Stimulated activated CD8-positive, alpha-beta memory T cell treated with anti-CD3 and anti-CD28 coated beads, Interleukin-4, amount 100 ng/mL, for 4 hours (primary cell): ENCODE results near the gene PCSK2.
"Not testable (repeated sequence)": the region's sequence is repeated elsewhere in the genome, so short reads cannot be mapped to it uniquely, and the experiment has no call there.

Source experiments
- DNase-seq, 2 donors: peaks; one replicate each; pipeline ENCODE4 v3.0.0-alpha.2; 2020; ENCODE audit warnings: low read depth in 2 of 2, low spot score in 1 of 2

PCSK2 gene, protein sequence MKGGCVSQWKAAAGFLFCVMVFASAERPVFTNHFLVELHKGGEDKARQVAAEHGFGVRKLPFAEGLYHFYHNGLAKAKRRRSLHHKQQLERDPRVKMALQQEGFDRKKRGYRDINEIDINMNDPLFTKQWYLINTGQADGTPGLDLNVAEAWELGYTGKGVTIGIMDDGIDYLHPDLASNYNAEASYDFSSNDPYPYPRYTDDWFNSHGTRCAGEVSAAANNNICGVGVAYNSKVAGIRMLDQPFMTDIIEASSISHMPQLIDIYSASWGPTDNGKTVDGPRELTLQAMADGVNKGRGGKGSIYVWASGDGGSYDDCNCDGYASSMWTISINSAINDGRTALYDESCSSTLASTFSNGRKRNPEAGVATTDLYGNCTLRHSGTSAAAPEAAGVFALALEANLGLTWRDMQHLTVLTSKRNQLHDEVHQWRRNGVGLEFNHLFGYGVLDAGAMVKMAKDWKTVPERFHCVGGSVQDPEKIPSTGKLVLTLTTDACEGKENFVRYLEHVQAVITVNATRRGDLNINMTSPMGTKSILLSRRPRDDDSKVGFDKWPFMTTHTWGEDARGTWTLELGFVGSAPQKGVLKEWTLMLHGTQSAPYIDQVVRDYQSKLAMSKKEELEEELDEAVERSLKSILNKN

GRCh38 chr20:17226410-17227218, at the start of gene PCSK2:
PCSK2 (plus strand) TSS chr20:17227040; CDS start chr20:17227306, 266 bp downstream.
- DNase-seq = no peak

- DNase-seq = no peak
These were observed 49.5 kb upstream of the PCSK2 start for GRCh38 chr20:17177341-17177740.

DNA sequence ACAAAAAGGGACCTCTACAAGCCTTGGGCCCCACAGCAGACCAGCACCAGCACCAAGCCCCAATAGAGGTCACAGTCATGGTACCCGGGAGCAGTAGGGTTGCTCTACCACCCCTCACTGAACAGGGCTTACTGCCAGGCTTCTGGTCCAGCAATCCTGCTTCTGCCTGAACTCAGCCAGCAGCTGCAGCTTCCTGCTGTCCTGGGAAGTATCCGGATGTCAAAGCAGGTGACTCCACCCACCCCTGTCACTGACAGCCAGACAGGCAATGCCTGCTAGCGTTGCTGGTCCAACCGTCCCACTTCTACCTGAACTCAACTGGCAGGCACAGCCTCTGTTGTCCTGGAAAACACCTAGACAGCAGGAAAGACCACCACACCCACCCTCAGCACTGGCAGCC, 47.0 kb upstream of the PCSK2 start:
- no peak for DNase-seq

GRCh38 chr20:17189976-17190695, 36.7 kb upstream of the PCSK2 start:
- DNase-seq = no peak

DNA sequence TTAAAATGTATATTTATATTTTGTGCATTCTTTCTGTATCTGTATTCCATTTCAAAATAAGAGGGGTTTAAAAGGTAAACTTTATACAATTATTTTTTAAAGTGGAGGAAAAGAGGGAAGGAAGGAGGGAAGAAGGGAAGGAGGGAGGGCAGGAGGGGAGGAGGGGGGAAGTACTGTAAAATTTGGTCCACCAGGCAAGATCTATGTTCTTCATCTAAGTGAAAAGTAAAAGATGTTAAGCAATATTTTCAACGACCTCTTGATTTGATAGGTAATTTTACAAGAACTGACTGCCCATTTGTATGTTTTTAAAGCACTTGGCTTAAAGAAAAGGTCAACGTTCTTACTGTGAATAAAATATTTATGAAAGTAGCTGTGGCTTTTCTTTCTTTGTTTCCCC, 29.8 kb upstream of the PCSK2 start:
- DNase-seq = no peak

- DNase-seq = no peak
These were observed 24.8 kb upstream of the PCSK2 start for GRCh38 chr20:17202030-17202429.

- no peak for DNase-seq
These were observed 24.2 kb upstream of the PCSK2 start for GRCh38 chr20:17202673-17203072.

DNA sequence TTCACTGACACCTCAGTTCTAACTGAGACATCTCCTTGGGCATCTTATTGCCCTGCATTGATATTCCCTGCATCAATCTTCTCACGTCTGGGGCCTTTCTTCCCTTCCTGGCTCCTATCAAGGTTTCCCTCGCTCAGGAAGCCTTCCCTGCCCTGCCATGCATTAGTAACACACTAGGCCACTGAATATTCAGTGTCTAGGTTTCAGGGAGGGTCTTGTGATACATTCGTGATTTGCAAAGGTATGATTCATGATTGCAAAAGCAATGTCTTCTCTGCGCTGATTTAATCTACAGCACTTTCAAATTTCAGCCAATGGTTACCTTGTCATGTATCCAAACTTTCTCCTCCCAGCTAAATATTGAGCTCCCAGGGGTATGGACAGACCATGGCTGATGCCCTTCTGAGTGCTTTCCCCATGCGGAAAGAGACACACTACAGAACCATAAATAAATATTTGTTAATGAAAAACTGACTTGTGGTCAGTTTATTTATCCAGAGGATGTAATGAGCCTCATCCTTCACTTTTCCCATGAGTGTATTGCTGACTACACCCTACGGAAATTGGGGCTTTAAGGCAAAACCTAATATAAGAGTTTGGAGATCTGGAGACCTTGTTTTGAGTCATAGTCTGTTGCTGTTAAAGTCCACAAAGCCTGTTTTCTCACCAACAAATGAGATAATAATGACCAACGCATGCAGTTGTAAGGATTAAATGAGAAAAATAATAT, 21.6 kb upstream of the PCSK2 start:
- DNase-seq = no peak

- no peak for DNase-seq
These were observed 16.5 kb upstream of the PCSK2 start for GRCh38 chr20:17210387-17210786.

- no peak for DNase-seq
These were observed 15.9 kb upstream of the PCSK2 start for GRCh38 chr20:17210983-17211382.

DNA sequence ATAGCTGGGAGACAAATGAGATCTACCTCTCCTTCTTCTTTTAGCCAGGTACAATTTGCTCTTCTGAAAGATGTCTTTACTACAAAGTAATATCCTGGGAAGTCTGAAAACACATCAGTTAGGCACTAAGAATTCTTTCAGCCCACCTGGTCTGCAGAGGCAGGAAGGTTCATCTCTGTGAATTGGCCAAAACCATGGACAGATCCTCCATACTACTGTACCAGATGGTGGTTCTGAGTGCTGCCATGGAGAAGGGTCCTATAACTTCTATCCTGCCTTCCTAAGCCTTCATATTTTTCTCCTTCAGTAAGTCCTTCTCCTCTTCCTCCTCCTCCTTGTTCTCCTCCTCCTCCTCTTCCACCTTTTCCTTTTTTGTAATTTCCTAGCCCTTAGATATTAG, 11.7 kb upstream of the PCSK2 start:
- no peak for DNase-seq

DNA sequence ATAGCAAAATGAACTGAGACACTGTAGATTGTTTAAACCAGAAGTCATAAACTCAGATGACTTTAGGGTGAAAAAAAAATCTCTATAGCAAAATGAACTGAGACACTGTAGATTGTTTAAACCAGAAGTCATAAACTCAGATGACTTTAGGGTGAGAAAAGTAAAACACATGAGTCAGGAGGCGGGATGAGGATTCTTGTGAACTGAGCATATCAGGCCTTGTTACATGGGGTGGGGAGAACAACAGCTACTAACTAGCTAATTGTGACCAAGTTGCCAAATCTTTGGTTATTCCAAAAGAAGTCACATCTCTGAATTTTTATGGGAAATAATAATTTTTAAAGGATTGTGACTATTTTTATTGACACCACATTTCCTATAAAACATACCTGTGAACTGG, 7.0 kb upstream of the PCSK2 start:
- DNase-seq = not testable (repeated sequence)

DNA sequence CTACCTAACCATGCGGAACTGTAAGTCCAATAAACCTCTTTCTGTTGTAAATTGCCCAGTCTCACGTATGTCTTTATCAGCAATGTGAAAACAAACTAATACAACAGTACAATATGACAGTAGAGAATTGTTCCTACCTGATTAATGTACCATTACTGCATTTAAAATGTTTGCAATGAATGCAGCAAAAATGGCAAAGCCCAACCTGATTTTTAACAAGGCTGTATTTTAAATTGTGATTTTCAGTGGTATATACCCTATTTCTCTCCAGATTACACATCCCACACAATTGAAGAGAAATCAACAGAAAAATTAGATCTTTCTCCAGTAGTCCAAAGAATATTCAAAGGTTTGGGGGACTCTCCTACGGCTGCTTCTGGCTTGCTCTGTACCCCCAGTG, 3.3 kb upstream of the PCSK2 start:
- DNase-seq = no peak

GRCh38 chr20:17225851-17226409, 910 bp upstream of the PCSK2 start:
- no peak for DNase-seq

DNA sequence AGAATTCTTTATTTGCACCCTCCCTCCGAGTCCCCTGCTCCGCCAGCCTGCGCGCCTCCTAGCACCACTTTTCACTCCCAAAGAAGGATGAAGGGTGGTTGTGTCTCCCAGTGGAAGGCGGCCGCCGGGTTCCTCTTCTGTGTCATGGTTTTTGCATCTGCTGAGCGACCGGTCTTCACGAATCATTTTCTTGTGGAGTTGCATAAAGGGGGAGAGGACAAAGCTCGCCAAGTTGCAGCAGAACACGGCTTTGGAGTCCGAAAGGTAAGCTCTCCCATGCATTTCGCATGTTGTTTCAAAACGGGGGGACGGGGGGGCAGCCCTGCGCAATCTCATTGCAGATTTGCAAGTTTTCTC, 357 bp downstream of the PCSK2 start:
- no peak for DNase-seq

DNA sequence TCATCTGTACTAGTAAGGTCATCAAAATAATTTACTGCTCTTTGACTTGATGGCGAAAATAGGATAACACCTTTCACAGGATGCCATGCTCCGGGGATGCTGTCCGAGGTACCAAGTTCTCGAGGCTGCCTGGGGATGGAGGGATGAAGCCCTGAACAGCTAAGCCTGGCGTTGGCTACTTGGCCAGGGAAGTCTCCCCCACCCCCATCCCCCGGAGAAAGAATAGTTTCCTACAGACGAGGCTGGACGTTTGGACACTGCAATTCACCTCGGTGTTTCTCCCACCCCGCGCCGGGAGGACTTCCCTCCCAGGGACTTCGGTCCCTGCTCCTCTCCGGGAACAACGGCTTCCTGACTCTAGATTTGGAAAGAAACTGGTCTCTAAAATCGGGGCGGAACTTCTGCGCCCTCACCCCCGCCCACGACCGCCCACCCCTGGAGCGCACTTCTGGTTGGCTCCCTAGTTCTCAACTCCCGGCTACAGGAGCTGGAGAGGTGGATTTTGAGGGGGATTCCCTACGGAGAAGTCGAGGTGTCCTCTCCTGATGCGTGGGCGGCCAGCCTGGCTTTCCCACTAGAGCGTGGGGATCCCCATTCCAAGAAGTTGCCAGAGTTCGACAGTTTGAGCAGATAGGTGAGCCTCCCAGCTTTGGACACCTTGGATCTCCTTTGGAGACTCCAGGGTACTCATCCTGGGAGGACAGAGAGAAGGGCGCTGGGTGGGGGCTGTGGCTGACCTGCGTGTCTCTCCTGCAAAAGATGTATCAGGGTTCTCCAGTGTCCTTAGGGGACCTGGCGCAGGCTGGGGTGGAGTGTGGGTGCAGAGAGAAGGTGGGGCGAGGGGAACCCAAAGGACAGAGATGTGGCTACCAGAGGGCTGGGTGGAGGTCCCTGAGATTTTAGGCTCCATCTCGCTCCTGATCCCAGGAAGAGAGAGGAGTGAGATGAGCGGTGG, 1.1 kb downstream of the PCSK2 start:
- DNase-seq = no peak

- DNase-seq = no peak
These were observed 1.8 kb downstream of the PCSK2 start for GRCh38 chr20:17228624-17229061.

DNA sequence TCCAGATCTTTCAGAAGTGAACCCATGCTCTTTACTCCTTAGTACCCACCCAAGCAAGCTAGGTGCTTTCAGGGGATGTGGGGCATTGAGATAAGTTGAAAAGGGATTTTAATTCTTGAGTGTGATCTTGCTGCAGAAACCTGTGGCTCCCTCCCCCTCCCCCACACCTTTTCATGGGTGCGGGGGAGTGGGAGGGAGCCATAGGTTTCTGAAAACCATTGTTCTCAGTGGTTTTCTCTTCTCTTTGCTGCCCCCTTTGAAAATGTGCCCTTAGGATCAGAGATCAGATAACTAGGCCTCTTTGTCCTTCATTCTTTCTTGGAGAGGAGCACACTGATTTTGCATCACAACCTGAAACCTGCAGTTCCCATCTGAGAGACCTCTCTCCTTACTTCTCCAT, 2.4 kb downstream of the PCSK2 start:
- no peak for DNase-seq

DNA sequence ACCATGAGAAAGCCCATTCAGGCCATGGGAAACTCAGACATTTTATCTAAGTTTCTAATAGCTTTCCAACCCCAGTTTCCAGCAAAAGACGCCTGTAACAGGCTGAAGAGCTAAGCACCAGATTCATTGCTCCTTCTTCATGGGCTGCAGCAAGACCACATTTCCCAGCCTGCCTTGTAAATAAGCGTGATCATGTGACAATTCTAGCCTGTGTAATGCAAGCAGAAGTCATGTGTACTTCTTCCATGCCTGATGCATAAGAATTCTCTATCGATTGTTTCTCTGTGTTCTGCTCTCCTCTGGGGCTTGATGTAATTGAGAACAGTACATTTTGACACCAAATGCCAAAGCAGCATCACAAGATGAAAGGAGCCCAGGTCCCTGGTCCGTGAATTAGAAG, 6.8 kb downstream of the PCSK2 start:
- DNase-seq = no peak
